G401 (cell line): ENCODE data around the gene NFE2. TPM values are rescaled to one million over a fixed set of nuclear protein-coding genes. Genes with fewer than 3 reads are reported as not detected.

Experiments used
- DNase-seq: peaks from one replicate; pipeline ENCODE4 v3.0.0-alpha.2; 2015; ENCODE audit warnings: low spot score
- in situ Hi-C: cut with HindIII; loops from 2 replicates; pipeline ENCODE4 v1.10.0; 2016; ENCODE audit warnings: low sequenced_read_pairs, mixed read lengths
- total RNA-seq: library from RNA; depleted of rRNA; stranded (reverse); fragments of >200 nt; shearing (Covaris generic); gene quantifications from 2 replicates; pipeline ENCODE4 v1.2.3, GENCODE V29; 2014; rRNA removed

The NFE2 gene
- total RNA-seq, 1 experiment from 2014 or later: 18.5 TPM

GRCh38 chr12:54261815-54262402 lies 38.9 kb downstream of the NFE2 start:
- in situ Hi-C loops: no loop called here
- peak; percentile 38 for DNase-seq

GRCh38 chr12:54259194-54260011 lies 41.4 kb downstream of the NFE2 start:
- DNase-seq: peak; percentile 78
- in situ Hi-C loops: no loop called here

DNA sequence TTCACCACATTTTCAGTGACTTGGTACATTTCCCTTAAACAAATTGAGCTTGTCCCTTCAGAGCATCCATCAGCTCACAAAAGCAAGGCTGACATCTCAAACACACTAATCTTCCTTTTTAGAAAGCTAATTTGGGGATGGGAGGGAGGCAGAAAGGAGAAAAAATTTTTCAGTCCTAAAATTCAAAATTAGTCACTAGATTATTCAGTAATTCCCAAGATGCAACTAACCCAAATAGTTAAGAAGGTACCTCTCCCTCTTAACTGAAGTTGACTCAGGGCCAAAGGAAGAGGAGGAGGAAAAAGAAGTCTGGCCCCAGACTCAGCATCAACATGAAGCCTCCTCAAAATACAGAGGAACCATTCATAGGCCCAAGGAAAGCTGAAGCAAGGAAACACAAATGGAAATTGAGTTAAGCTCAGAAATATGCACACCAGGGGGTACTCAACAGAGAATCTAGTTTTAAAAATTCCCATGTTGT lies 42.6 kb downstream of the NFE2 start:
- DNase-seq: peak; percentile 66
- in situ Hi-C loops: no loop called here

DNA sequence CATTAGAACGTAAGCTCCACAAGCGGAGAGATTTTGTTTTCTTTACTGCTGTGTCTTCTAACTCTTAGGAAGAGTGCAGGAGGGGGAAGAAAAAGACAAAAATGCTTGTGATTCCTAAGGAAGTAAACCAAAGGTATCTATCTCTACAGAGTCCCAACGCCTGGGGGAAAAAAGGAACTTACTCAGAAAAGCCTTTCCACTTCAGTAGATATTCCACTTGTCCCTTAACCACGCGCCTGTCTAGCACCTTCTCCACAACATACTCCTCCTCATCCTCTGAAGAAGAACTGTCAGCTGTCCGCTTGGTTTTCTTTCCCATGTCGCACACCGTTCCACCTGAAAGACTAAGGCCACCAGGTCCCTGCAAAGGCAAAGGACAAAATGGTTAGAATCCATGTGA lies 43.5 kb downstream of the NFE2 start:
- no peak for DNase-seq
- in situ Hi-C loops: no loop called here

- in situ Hi-C loops: no loop called here
- DNase-seq: no peak
Observed at GRCh38 chr12:54253240-54253639, 47.6 kb downstream of the NFE2 start.

- peak; percentile 46 for DNase-seq
- in situ Hi-C loops: no loop called here
Observed at GRCh38 chr12:54251667-54252284, 49.0 kb downstream of the NFE2 start.

DNA sequence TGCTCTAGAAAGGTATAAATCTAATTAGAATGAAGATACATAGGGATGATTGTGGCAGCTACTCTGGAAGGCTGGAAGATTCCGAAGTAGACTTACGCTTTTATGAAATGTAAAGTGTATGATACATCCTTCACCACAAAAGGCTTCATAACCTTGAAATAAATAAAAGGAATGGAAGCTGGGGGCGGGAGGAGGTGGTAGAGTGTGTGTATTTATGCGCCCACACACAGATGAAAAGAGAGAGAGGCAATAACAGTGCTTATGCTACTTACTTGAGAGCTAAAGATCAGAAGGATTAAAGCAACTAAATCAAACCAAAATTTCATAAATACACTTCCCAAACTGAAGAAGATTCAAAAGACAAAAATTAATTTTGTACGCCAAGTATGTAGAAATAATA lies 51.3 kb downstream of the NFE2 start:
- in situ Hi-C loops: no loop called here
- no peak for DNase-seq

DNA sequence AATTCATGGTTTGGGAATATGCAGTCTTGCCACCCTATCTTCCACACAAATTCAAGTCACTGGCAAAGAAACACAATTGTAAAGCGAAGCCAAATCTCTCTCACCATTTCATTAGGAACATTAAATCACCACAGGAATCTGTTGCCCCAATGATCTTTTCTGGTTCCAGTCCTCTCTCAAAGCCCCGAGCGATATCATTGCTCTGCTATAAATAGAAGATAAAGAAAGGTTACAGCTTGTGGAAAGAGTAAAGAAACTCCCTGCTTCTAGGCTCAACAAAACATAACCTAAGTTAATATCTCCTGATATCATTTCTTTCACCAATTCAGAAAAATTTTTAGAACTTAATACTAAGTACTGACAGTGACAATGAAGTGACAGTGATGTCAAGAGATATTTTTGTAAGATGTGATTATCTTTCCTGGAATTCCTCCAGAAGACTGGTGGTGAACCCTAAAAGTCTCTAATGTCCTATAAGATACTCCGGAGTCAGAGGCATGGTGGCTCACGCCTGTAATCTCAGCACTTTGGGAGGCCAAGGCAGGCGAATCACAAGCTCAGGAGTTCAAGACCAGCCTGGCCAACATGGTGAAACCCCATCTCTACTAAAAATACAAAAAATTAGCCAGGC lies 54.7 kb downstream of the NFE2 start:
- DNase-seq: no peak
- in situ Hi-C loops: no loop called here

Other genes with a start within 250 kb of the NFE2 start
- 2.5 and 3.9 TPM in 2 replicates for gene HOXC4, start 247.2 kb downstream of the NFE2 start, total RNA-seq
- 52.2 and 64.7 TPM in 2 replicates for gene SMUG1, start 112.0 kb downstream of the NFE2 start, total RNA-seq
- gene CBX5, start 20.9 kb downstream of the NFE2 start, total RNA-seq: 59.0 and 67.6 TPM in 2 replicates
- gene HNRNPA1, start 20.3 kb downstream of the NFE2 start, total RNA-seq: 312 and 417 TPM in 2 replicates
- gene COPZ1, start 24.1 kb upstream of the NFE2 start, total RNA-seq: 219 and 225 TPM in 2 replicates
- gene GPR84, start 63.5 kb upstream of the NFE2 start, total RNA-seq: 1.0 TPM in 1 of 2 replicates, not detected in the other
- 6.0 and 8.6 TPM in 2 replicates for gene ZNF385A, start 83.7 kb upstream of the NFE2 start, total RNA-seq
- 49.1 and 58.8 TPM in 2 replicates for gene ITGA5, start 118.3 kb upstream of the NFE2 start, total RNA-seq
- gene GTSF1, start 172.6 kb upstream of the NFE2 start, total RNA-seq: not detected in 2 replicates
- not detected in 2 replicates for gene NCKAP1L, start 196.7 kb upstream of the NFE2 start, total RNA-seq
- gene PDE1B, start 248.6 kb upstream of the NFE2 start, total RNA-seq: not detected in 2 replicates